DMS114 treated with DMSO at 0.1 percent for 48 hours (cell line): Measurements from ENCODE around the gene SMPX.

Experiments used
- DNase-seq: peaks from one replicate; lab custom pipeline; 2025; ENCODE audit not compliant: unreplicated experiment; lab: John Stamatoyannopoulos, UW

The SMPX gene

GRCh38 chrX:21658746-21659145 is 99.2 kb downstream of the SMPX start:
- no peak for DNase-seq

DNA sequence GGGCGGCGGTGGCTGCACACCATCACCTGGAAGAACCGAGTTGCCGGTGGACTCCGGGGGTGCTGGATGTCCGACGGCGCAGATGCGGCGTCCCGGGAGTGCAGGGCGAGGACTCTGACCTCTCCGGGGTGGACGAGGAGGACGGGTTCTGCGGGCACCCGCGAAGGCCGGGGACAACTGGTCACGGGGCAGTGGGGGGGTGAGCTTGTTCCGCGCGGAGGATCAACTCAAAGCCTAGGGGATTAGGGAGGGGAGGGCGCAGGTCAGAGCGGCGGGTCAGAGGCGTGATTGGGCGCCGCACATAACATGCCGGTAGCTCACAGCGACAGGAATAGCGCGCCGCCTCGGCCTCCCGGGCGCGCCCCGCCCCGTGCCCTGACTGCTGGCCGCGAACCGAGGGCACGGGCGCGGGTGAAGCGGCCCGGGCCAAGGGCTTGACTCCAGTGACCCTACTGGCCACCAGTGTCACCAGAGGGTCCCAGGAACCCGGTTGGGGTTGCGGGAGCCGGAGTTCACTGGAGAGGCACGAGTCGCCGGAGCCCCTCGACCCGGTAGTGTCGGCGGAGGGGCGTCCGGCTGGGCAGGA is 99.7 kb downstream of the SMPX start, which contains the start of gene KLHL34:
Gene KLHL34, minus strand, starts transcription at position 179 of the 586 bp plus-strand sequence. CDS start 542 bp downstream, outside the sequence.
- DNase-seq: no peak

DNA sequence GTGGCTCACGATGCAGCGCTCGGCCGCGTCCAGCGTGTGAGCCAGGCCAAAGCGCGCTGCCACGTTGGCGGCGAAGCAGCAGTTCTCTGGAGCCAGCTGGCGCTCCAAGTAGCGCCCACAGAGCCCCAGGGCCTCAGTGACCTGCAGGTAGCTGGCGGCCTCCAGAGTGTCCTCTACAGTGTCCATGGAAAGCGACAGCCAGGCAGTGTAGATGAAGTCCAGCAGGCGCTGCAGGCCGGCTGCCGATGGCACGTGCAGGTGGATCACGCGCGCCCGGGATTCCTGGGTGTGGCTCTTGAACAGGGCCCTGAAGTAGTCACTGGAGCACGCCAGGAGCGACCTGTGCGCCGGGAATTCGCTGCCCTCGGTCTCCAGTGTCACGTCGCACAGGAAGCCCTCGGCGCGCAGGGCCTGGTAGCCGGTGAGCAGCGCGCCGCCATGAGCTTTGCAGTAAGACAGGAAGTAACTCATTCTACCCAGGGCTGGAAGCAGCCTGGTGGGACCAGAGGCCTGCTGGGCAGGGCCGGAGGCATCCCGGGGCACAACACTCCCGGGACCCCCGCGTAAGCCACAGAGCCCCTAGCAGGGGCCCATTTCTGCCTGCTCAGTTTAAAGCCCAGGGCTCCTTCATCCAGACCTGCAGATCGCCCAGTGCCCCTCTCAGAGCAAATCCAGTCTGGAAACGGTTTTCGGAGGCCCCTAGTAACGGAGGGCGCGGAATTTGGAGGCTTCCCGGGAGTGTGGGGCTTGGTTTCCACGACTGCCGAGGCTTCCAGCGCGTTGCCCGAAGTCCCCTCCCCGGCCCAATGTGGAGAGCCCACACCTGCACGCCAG is 100.4 kb downstream of the SMPX start:
- no peak for DNase-seq

DNA sequence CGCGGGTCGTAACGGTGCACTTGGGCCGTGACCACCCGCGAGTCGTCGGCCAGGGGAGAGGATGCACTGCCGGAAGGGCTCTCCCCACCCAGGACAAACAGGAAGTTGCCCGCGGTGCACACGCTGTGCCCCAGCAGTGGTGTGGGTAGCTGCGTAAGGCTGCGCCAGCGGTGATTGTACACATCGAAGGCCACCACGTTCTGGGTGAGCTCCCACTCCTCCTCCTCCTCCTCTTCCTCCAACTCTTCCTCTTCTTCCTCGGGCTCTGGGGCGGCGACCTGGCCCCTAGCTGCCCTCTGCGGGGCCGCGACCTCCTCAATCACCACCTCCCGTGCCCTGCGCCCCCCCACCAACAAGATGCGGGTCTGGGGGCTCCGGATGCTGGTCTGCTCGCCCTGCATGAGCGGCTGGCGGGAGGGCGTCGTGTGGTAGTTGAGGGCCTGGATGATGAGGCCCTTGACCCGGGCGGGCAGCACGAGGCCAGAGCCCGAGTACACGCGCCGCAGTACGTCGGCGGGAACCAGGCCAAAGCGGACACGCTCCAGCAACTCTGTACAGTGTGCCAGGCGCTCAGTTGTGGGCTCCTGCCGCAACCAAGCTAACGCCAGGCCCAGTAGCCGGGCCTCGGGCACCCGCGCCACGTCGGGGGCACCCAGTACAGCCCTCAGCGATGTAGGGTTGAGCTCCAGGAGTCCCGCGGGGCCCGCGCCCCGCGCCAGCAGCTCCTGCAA is 101.2 kb downstream of the SMPX start:
- no peak for DNase-seq
